T-helper 1 cell (primary cell): Measurements from ENCODE around the gene SMIM38.

Source experiments
- DNase-seq, 5 donors: peaks; one replicate each; pipeline ENCODE4 v3.0.0-alpha.2; 2012 to 2020

Gene SMIM38

GRCh38 chr11:69187540-69188065 lies 31.9 kb downstream of the SMIM38 start:
- no peak for DNase-seq

- DNase-seq = no peak
Observed at GRCh38 chr11:69189059-69189458, 33.3 kb downstream of the SMIM38 start.

GRCh38 chr11:69190796-69191536 lies 35.2 kb downstream of the SMIM38 start:
- DNase-seq = no peak

- no peak for DNase-seq
Observed at GRCh38 chr11:69192301-69192721, 36.6 kb downstream of the SMIM38 start.

GRCh38 chr11:69193151-69193550 lies 37.4 kb downstream of the SMIM38 start:
- DNase-seq = no peak

GRCh38 chr11:69193629-69194028 lies 37.9 kb downstream of the SMIM38 start:
- DNase-seq = no peak

GRCh38 chr11:69194396-69194795 lies 38.7 kb downstream of the SMIM38 start:
- no peak for DNase-seq

- no peak for DNase-seq
Observed at GRCh38 chr11:69194956-69195355, 39.2 kb downstream of the SMIM38 start.

- DNase-seq = no peak
Observed at GRCh38 chr11:69195824-69196782, 40.4 kb downstream of the SMIM38 start.

GRCh38 chr11:69196783-69197169 lies 41.0 kb downstream of the SMIM38 start:
- no peak for DNase-seq

GRCh38 chr11:69198891-69199582 lies 43.3 kb downstream of the SMIM38 start:
- no peak for DNase-seq

GRCh38 chr11:69199583-69200315 lies 44.0 kb downstream of the SMIM38 start:
- no peak for DNase-seq

GRCh38 chr11:69200331-69201065 lies 44.8 kb downstream of the SMIM38 start:
- no peak for DNase-seq

GRCh38 chr11:69201066-69201365 lies 45.3 kb downstream of the SMIM38 start:
- no peak for DNase-seq

- no peak for DNase-seq
Observed at GRCh38 chr11:69201764-69202370, 46.1 kb downstream of the SMIM38 start.

- no peak for DNase-seq
Observed at GRCh38 chr11:69202511-69203221, 46.9 kb downstream of the SMIM38 start.

- DNase-seq = no peak
Observed at GRCh38 chr11:69203381-69203780, 47.6 kb downstream of the SMIM38 start.

- no peak for DNase-seq
Observed at GRCh38 chr11:69203901-69204245, 48.1 kb downstream of the SMIM38 start.

GRCh38 chr11:69204246-69204940 lies 48.7 kb downstream of the SMIM38 start:
- DNase-seq = no peak
